Panc1 (cell line): ENCODE measurements around the gene PAX9. TPM values are rescaled to one million over a fixed set of nuclear protein-coding genes. Genes with fewer than 3 reads are reported as not detected.

Experiments
- ATAC-seq: fragments of 200-7000 bp; cut with Tn5 transposase; 2 replicates; pipeline ENCODE4 v1.9.1; 2020; ENCODE audit warnings: mild to moderate bottlenecking, moderate library complexity
- BruUV-seq: library from RNA; stranded (reverse); fragments of 400-500 nt; replicated peaks from 2 replicates; lab custom pipeline; 2021; lab: Mats Ljungman, UMichigan
- CTCF ChIA-PET: fragments of 300-600 bp; sonication (Branson Sonifier 250); formaldehyde crosslinking; loops from one replicate; lab custom pipeline; 2022; ENCODE audit warnings: antibody characterized with exemption; lab: Charles Lee
- POLR2A ChIA-PET: fragments of 300-600 bp; sonication (Branson Sonifier 250); formaldehyde crosslinking; loops from one replicate; lab custom pipeline; 2022; ENCODE audit warnings: antibody characterized with exemption; lab: Charles Lee
- DNase-seq: peaks from one replicate; pipeline ENCODE4 v3.0.0-alpha.2; 2010; ENCODE audit warnings: low read depth, low spot score
- H3K27ac ChIP-seq: 2 replicates; pipeline ENCODE4 v1.5.1; 2011; ENCODE audit warnings: mild to moderate bottlenecking, low read length, inconsistent platforms
- H3K27me3 ChIP-seq: fragments of 200-500 bp; sonication (Bioruptor generic); 2 replicates; pipeline ENCODE4 v1.6.0; 2014; ENCODE audit warnings: low read length, inconsistent platforms; ENCODE audit not compliant: control insufficient read depth, insufficient read depth
- H3K36me3 ChIP-seq: fragments of 200-500 bp; sonication (Bioruptor generic); 2 replicates; pipeline ENCODE4 v1.5.1; 2014; ENCODE audit warnings: inconsistent platforms, mild to moderate bottlenecking, low read length, moderate library complexity; ENCODE audit not compliant: control insufficient read depth, insufficient read depth
- H3K4me1 ChIP-seq: 2 replicates; pipeline ENCODE4 v1.5.1; 2011; ENCODE audit warnings: inconsistent platforms, mild to moderate bottlenecking, low read length, moderate library complexity; ENCODE audit not compliant: control insufficient read depth, insufficient read depth
- H3K4me3 ChIP-seq, 2 experiments: 2 replicates each; pipeline ENCODE4 v1.5.1; 2011 to 2012; ENCODE audit warnings: low read depth in 2 of 2, low read length in 2 of 2, mild to moderate bottlenecking in 2 of 2, inconsistent platforms in 1 of 2, moderate library complexity in 1 of 2
- H3K9me3 ChIP-seq: fragments of 200-500 bp; sonication (Bioruptor generic); 2 replicates; pipeline ENCODE4 v1.5.1; 2014; ENCODE audit warnings: low read depth, mild to moderate bottlenecking, inconsistent platforms, low read length, moderate library complexity; ENCODE audit not compliant: control insufficient read depth, insufficient read depth
- POLR2AphosphoS5 ChIP-seq: IDR thresholded peaks from 2 replicates; pipeline ENCODE4 v1.6.1; 2012; ENCODE audit warnings: mild to moderate bottlenecking, low read depth, low read length, moderate library complexity
- REST ChIP-seq, 2 experiments: IDR thresholded peaks; 2 replicates each; pipeline ENCODE4 v1.6.1; 2011 to 2012; ENCODE audit warnings: low read depth in 2 of 2, control low read depth in 1 of 2, low read length in 1 of 2, mild to moderate bottlenecking in 1 of 2, moderate library complexity in 1 of 2; ENCODE audit not compliant: insufficient read depth in 1 of 2
- SIN3A ChIP-seq: IDR thresholded peaks from 2 replicates; pipeline ENCODE4 v1.6.1; 2012; ENCODE audit warnings: low read depth, mild to moderate bottlenecking, low read length, moderate library complexity, borderline replicate concordance; ENCODE audit not compliant: insufficient read depth
- TCF7L2 ChIP-seq: IDR thresholded peaks from 2 replicates; pipeline ENCODE4 v1.6.1; 2011; ENCODE audit warnings: mild to moderate bottlenecking, low read depth, low read length, inconsistent platforms
- in situ Hi-C: cut with HindIII; loops from 2 replicates; pipeline ENCODE4 v1.10.0; 2016; ENCODE audit warnings: low sequenced_read_pairs, low pct_unique_long_range_greater_than_20kb
- intact Hi-C: fragments of 100-400 bp; cut with micrococcal nuclease; formaldehyde crosslinking; loops from one replicate; pipeline ENCODE4 v1.10.0; 2022; ENCODE audit not compliant: unreplicated experiment
- total RNA-seq: library from RNA; stranded (reverse); gene quantifications from one replicate; pipeline ENCODE4 v1.2.1, GENCODE V29; 2021; ENCODE audit not compliant: unreplicated experiment
- TF ChIP-seq, protein P1 (sequence below): fragments of 450-650 bp; IDR thresholded peaks from 2 replicates; pipeline ENCODE4 v1.5.1; 2017; ENCODE audit warnings: mild to moderate bottlenecking

PAX9 gene
- total RNA-seq, 1 experiment from 2014 or later, result 0.82 TPM

DNA sequence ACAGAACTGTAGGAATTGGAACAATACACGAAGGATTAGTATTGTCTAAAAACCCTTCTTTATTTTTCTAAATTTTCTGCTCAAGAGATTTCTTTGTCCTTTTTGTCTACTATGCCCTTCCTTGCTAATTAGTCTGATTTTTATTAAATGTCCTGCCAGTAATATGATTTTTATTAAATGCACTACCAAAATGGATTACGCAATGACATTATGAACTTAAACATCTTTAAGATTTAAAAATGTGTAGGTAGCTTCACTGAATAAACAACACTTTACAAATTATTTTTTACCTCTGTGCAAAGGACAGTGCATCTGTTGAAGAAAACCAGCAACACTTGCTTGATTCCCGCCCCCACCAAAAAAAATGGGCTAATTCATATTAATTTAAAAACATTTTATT is 8.2 kb upstream of the PAX9 start:
- CTCF ChIA-PET, result no interaction called here
- intact Hi-C loops (no loop called here), in situ Hi-C loops (no loop called here)
- POLR2A ChIA-PET, result no interaction called here
- no peak for ATAC-seq
- no peak for TF ChIP-seq SIN3A
- TF ChIP-seq, protein P1, sequence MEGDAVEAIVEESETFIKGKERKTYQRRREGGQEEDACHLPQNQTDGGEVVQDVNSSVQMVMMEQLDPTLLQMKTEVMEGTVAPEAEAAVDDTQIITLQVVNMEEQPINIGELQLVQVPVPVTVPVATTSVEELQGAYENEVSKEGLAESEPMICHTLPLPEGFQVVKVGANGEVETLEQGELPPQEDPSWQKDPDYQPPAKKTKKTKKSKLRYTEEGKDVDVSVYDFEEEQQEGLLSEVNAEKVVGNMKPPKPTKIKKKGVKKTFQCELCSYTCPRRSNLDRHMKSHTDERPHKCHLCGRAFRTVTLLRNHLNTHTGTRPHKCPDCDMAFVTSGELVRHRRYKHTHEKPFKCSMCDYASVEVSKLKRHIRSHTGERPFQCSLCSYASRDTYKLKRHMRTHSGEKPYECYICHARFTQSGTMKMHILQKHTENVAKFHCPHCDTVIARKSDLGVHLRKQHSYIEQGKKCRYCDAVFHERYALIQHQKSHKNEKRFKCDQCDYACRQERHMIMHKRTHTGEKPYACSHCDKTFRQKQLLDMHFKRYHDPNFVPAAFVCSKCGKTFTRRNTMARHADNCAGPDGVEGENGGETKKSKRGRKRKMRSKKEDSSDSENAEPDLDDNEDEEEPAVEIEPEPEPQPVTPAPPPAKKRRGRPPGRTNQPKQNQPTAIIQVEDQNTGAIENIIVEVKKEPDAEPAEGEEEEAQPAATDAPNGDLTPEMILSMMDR, result no peak
- no peak for TF ChIP-seq TCF7L2
- TF ChIP-seq REST (IDR thresholded peaks at IDR 0.05; ENCODE audit: insufficient read depth in 1 of 2, low read depth in 2 of 2, low read length in 1 of 2), result no peak
- TF ChIP-seq POLR2AphosphoS5, result no peak
- Histone ChIP-seq H3K27ac (no peak overlapping the region), H3K4me3 (no peak overlapping the region), H3K27me3 (peaks cover 4% of the 10 kb centered on the region), H3K36me3 (no peaks in the 10 kb centered on the region), H3K9me3 (no peaks in the 10 kb centered on the region), H3K4me1 (no peaks in the 10 kb centered on the region)
- BruUV-seq, result no TSS peak
- no peak for DNase-seq

- Histone ChIP-seq H3K4me3 (no peak overlapping the region), H3K27ac (no peak overlapping the region), H3K9me3 (no peaks in the 10 kb centered on the region), H3K27me3 (no peaks in the 10 kb centered on the region; the same call in none of the 2 replicates), H3K4me1 (no peaks in the 10 kb centered on the region), H3K36me3 (no peaks in the 10 kb centered on the region)
- in situ Hi-C loops (no loop called here), intact Hi-C loops (no loop called here)
- POLR2A ChIA-PET, result no interaction called here
- ATAC-seq, result no peak
- DNase-seq, result no peak
- CTCF ChIA-PET, result no interaction called here
- no TSS peak for BruUV-seq
- TF ChIP-seq POLR2AphosphoS5 (no peak), SIN3A (no peak), REST (IDR thresholded peaks at IDR 0.05; ENCODE audit: insufficient read depth in 1 of 2, low read depth in 2 of 2, low read length in 1 of 2) (no peak), TCF7L2 (no peak)
- TF ChIP-seq, protein P1, result no peak
These were observed 7.5 kb upstream of the PAX9 start for GRCh38 chr14:36653962-36654793.
